IMR-90 (cell line): ENCODE measurements around the gene DEF6. TPM values are rescaled to one million over a fixed set of nuclear protein-coding genes. Genes with fewer than 3 reads are reported as not detected.
A peak's percentile ranks its signal among the peaks of the same experiment; 100 is the strongest.

Experiments used
- ATAC-seq: fragments of 200-7000 bp; cut with Tn5 transposase; 2 replicates; pipeline ENCODE4 v1.9.1; 2020; ENCODE audit warnings: low read depth, mild to moderate bottlenecking, moderate library complexity
- BruUV-seq: library from RNA; stranded (reverse); fragments of 400-500 nt; replicated peaks from 2 replicates; lab custom pipeline; 2021; lab: Mats Ljungman, UMichigan
- CTCF ChIA-PET: fragments of 300-600 bp; formaldehyde crosslinking; extraction: SDS; loops from one replicate; lab custom pipeline; 2021; ENCODE audit warnings: antibody characterized with exemption; lab: Yijun Ruan, JAX
- POLR2A ChIA-PET: fragments of 300-600 bp; sonication (Branson Sonifier 250); formaldehyde crosslinking; loops from one replicate; lab custom pipeline; 2022; ENCODE audit warnings: antibody characterized with exemption; ENCODE audit not compliant: unreplicated experiment; lab: Charles Lee
- DNase-seq: peaks from one replicate; pipeline ENCODE4 v3.0.0; 2013
- H2AFZ ChIP-seq: replicated peaks from 2 replicates; pipeline ENCODE3; 2013; ENCODE audit warnings: low read length, mild to moderate bottlenecking; ENCODE audit not compliant: poor library complexity
- H2AK5ac ChIP-seq: 2 replicates; pipeline ENCODE4 v1.6.1; 2013; ENCODE audit warnings: low read depth, low read length, inconsistent platforms
- H2AK9ac ChIP-seq: replicated peaks from 2 replicates; pipeline ENCODE3; 2013; ENCODE audit warnings: mild to moderate bottlenecking, low read depth, low read length, moderate library complexity; ENCODE audit not compliant: poor library complexity
- H2BK120ac ChIP-seq: 2 replicates; pipeline ENCODE4 v1.6.1; 2013; ENCODE audit warnings: low read depth, low read length, inconsistent platforms
- H2BK15ac ChIP-seq: 3 replicates; pipeline ENCODE4 v1.6.1; 2013; ENCODE audit warnings: low read depth, low read length, inconsistent platforms
- H2BK20ac ChIP-seq: 2 replicates; pipeline ENCODE4 v1.6.1; 2013; ENCODE audit warnings: low read depth, mild to moderate bottlenecking, inconsistent platforms, low read length, moderate library complexity
- H2BK5ac ChIP-seq: 2 replicates; pipeline ENCODE4 v1.6.1; 2013; ENCODE audit warnings: mild to moderate bottlenecking, low read depth, low read length, inconsistent platforms; ENCODE audit not compliant: poor library complexity, severe bottlenecking
- H3K14ac ChIP-seq: replicated peaks from 2 replicates; pipeline ENCODE4 v1.6.1; 2013; ENCODE audit warnings: low read depth, low read length, inconsistent platforms
- H3K18ac ChIP-seq: 2 replicates; pipeline ENCODE4 v1.6.1; 2013; ENCODE audit warnings: low read depth, low read length, control low read depth
- H3K23ac ChIP-seq: 2 replicates; pipeline ENCODE4 v1.6.1; 2013; ENCODE audit warnings: low read depth, low read length, inconsistent platforms
- H3K27ac ChIP-seq: 2 replicates; pipeline ENCODE4 v1.5.1; 2013; ENCODE audit warnings: mild to moderate bottlenecking, control low read depth, low read length; ENCODE audit not compliant: insufficient read depth
- H3K27me3 ChIP-seq: 2 replicates; pipeline ENCODE4 v1.6.1; 2013; ENCODE audit warnings: low read length; ENCODE audit not compliant: control insufficient read depth, insufficient read depth
- H3K36me3 ChIP-seq: 2 replicates; pipeline ENCODE4 v1.6.1; 2013; ENCODE audit warnings: low read length, mixed read lengths; ENCODE audit not compliant: control insufficient read depth, insufficient read depth
- H3K4ac ChIP-seq: 2 replicates; pipeline ENCODE4 v1.6.1; 2013; ENCODE audit warnings: low read depth, low read length, inconsistent platforms
- H3K4me1 ChIP-seq: 2 replicates; pipeline ENCODE4 v1.6.1; 2013; ENCODE audit warnings: low read length, mixed read lengths; ENCODE audit not compliant: control insufficient read depth, insufficient read depth
- H3K4me2 ChIP-seq: 2 replicates; pipeline ENCODE4 v1.6.1; 2013; ENCODE audit warnings: low read depth, mild to moderate bottlenecking, control low read depth, low read length, moderate library complexity
- H3K4me3 ChIP-seq: 2 replicates; pipeline ENCODE4 v1.5.1; 2013; ENCODE audit warnings: low read depth, mild to moderate bottlenecking, control low read depth, low read length, moderate library complexity; ENCODE audit not compliant: insufficient read depth
- H3K56ac ChIP-seq: 2 replicates; pipeline ENCODE4 v1.6.1; 2013; ENCODE audit warnings: low read length, inconsistent platforms; ENCODE audit not compliant: insufficient read depth; ENCODE audit errors: extremely low read depth
- H3K79me1 ChIP-seq, 2 experiments: 2 replicates each; pipeline ENCODE4 v1.6.1; 2013; ENCODE audit warnings: low read length in 2 of 2, inconsistent platforms in 1 of 2, low read depth in 1 of 2
- H3K9ac ChIP-seq: 2 replicates; pipeline ENCODE4 v1.6.1; 2013; ENCODE audit warnings: low read depth, low read length, control low read depth
- H3K9me1 ChIP-seq: 2 replicates; pipeline ENCODE4 v1.6.1; 2013; ENCODE audit warnings: low read length, inconsistent platforms; ENCODE audit not compliant: insufficient read depth
- H3K9me3 ChIP-seq: 2 replicates; pipeline ENCODE4 v1.6.1; 2013; ENCODE audit warnings: low read length; ENCODE audit not compliant: control insufficient read depth, insufficient read depth
- H4K20me1 ChIP-seq: 2 replicates; pipeline ENCODE4 v1.6.1; 2013; ENCODE audit warnings: low read length, inconsistent platforms; ENCODE audit not compliant: insufficient read depth
- H4K5ac ChIP-seq: 2 replicates; pipeline ENCODE4 v1.6.1; 2013; ENCODE audit warnings: mild to moderate bottlenecking, low read depth, low read length, control low read depth
- H4K8ac ChIP-seq, 2 experiments: 2 replicates each; pipeline ENCODE4 v1.6.1; 2013; ENCODE audit warnings: low read depth in 2 of 2, low read length in 2 of 2, control low read depth in 1 of 2, inconsistent platforms in 1 of 2
- H4K91ac ChIP-seq: 2 replicates; pipeline ENCODE4 v1.6.1; 2013; ENCODE audit warnings: low read depth, low read length, inconsistent platforms; ENCODE audit not compliant: insufficient read depth
- CEBPB ChIP-seq: IDR thresholded peaks from 2 replicates; pipeline ENCODE4 v1.6.1; 2012; ENCODE audit warnings: low read depth, low read length, improper control_type of control experiment
- FOS ChIP-seq: fragments of 150-350 bp; IDR thresholded peaks from 2 replicates; pipeline ENCODE4 v1.6.1; 2016; ENCODE audit warnings: low read depth, low read length
- SMC3 ChIP-seq: fragments of 150-350 bp; IDR thresholded peaks from 2 replicates; pipeline ENCODE4 v1.6.1; 2016; ENCODE audit warnings: low read depth, mild to moderate bottlenecking, antibody characterized with exemption, low read length, moderate library complexity
- WGBS, 2 experiments: methylation state at CpG; one replicate each; pipeline versions ENCODE4 v1.1.5 to v1.1.7; 2013; ENCODE audit warnings: missing lambda C conversion rate in 2 of 2; ENCODE audit not compliant: insufficient read length in 1 of 2; ENCODE audit errors: extremely low coverage in 2 of 2; 5-methylcytosine and 5-hydroxymethylcytosine counted together
- dilution Hi-C: fragments of 300-500 bp; cut with HindIII; formaldehyde crosslinking; loops from one replicate; pipeline ENCODE4 v1.14.3; 2018; ENCODE audit warnings: low sequenced_read_pairs; ENCODE audit not compliant: unreplicated experiment
- in situ Hi-C: fragments of 300-500 bp; cut with MboI; formaldehyde crosslinking; loops from 3 replicates; pipeline ENCODE4 v1.14.3; 2019; ENCODE audit warnings: low sequenced_read_pairs, inconsistent platforms, mixed read lengths
- intact Hi-C: fragments of 100-400 bp; cut with micrococcal nuclease; formaldehyde crosslinking; loops from 2 replicates; pipeline ENCODE4 v1.10.0; 2022
- polyA plus RNA-seq, 3 experiments: library from polyadenylated mRNA; depleted of rRNA; stranded (reverse); fragments of >200 nt; gene quantifications; 2 replicates each; pipeline ENCODE4 v1.2.3, GENCODE V29; 2012; ENCODE audit warnings: low replicate concordance in 1 of 3
- total RNA-seq: library from RNA; depleted of rRNA; stranded (reverse); fragments of >200 nt; gene quantifications from 2 replicates; pipeline ENCODE4 v1.2.3, GENCODE V29; 2012

DEF6 gene
- total and polyA plus RNA-seq, 2 of the 4 experiments (the other 2 are of a cell fraction) = 2.5 to 4.2 TPM

DNA sequence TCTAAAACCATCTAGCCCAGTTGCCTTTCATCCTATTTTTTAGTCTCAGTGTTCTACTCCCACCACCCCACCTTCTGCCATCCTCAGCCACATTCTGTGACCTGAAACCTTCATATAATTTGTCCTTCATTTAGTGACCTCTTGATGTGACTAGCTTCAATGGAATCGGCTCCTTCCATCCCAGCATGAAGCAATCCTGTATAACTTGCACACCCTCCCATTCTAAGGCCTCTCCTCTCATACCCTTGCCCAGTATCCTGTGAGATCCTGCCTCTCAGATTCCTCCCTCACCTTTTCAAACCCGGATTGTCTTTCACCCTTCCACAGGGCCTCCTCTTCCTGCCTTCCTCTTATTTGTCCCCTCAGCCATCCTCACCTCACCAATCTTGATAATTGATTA lies 35.0 kb upstream of the DEF6 start:
- in situ Hi-C loops = no loop called here
- peak overlapping the region; percentile 31; the same call in 1 of the 2 replicates for H3K4ac ChIP-seq
- 38% methylated on average over 1 of the region's 2 CpGs; no CpG with 5 or more reads in 1 of the 2 experiments for WGBS, 2 experiments
- H4K8ac ChIP-seq = peak overlapping the region in 1 of 2 experiments; percentile 5; a peak in 1 of 4 replicates
- H4K5ac ChIP-seq = no peak overlapping the region
- H2AK5ac ChIP-seq = no peak overlapping the region
- no peak for ATAC-seq
- no peaks in the 10 kb centered on the region for H3K27me3 ChIP-seq
- H2BK20ac ChIP-seq = 0 out of 2 replicates have a peak overlapping the region, but pooled peaks have one; percentile 26
- H3K9me3 ChIP-seq = no peaks in the 10 kb centered on the region
- H2AFZ ChIP-seq = peak overlapping the region; percentile 9
- H3K14ac ChIP-seq = 0 out of 2 replicates have a peak overlapping the region, but pooled peaks have one; percentile 29
- peak overlapping the region; percentile 31; the same call in 1 of the 2 replicates for H3K23ac ChIP-seq
- peaks cover 11% of the 10 kb centered on the region for H3K9me1 ChIP-seq
- H2BK5ac ChIP-seq = no peak overlapping the region
- H3K79me1 ChIP-seq = peaks cover 34 to 54% of the 10 kb centered on the region in 2 experiments
- H3K4me3 ChIP-seq = no peak overlapping the region
- no peak overlapping the region for H3K27ac ChIP-seq
- peak; percentile 25 for DNase-seq
- H2BK120ac ChIP-seq = no peak overlapping the region
- intact Hi-C loops = no loop called here
- H4K20me1 ChIP-seq = no peaks in the 10 kb centered on the region; the same call in 1 of the 2 replicates
- no peak overlapping the region for H3K9ac ChIP-seq
- ChIA-PET POLR2A (no interaction called here), CTCF (no interaction called here)
- TF ChIP-seq FOS = no peak
- TF ChIP-seq SMC3 = no peak
- peak; percentile 75 for TF ChIP-seq CEBPB
- BruUV-seq = no TSS peak
- no peak overlapping the region for H3K56ac ChIP-seq
- 0 out of 2 replicates have a peak overlapping the region, but pooled peaks have one; percentile 14 for H4K91ac ChIP-seq
- dilution Hi-C loops = no loop called here
- H2AK9ac ChIP-seq = no peak overlapping the region
- H3K18ac ChIP-seq = no peak overlapping the region
- H3K36me3 ChIP-seq = no peaks in the 10 kb centered on the region
- no peak overlapping the region; the same call in 2 of the 3 replicates for H2BK15ac ChIP-seq
- H3K4me1 ChIP-seq = peaks cover 8% of the 10 kb centered on the region; the same call in 1 of the 2 replicates
- no peak overlapping the region for H3K4me2 ChIP-seq
